Skeletal muscle cell (primary cell): ENCODE results near the gene ITPR2.
A peak's percentile ranks its signal among the peaks of the same experiment; 100 is the strongest.

Experiments
- DNase-seq: peaks from one replicate; pipeline ENCODE4 v3.0.0-alpha.2; 2010; ENCODE audit warnings: low read depth
- H3K4me3 ChIP-seq: 2 replicates; pipeline ENCODE4 v1.5.1; 2011; ENCODE audit warnings: low read depth, mild to moderate bottlenecking, control low read depth, low read length, moderate library complexity

Gene ITPR2

DNA sequence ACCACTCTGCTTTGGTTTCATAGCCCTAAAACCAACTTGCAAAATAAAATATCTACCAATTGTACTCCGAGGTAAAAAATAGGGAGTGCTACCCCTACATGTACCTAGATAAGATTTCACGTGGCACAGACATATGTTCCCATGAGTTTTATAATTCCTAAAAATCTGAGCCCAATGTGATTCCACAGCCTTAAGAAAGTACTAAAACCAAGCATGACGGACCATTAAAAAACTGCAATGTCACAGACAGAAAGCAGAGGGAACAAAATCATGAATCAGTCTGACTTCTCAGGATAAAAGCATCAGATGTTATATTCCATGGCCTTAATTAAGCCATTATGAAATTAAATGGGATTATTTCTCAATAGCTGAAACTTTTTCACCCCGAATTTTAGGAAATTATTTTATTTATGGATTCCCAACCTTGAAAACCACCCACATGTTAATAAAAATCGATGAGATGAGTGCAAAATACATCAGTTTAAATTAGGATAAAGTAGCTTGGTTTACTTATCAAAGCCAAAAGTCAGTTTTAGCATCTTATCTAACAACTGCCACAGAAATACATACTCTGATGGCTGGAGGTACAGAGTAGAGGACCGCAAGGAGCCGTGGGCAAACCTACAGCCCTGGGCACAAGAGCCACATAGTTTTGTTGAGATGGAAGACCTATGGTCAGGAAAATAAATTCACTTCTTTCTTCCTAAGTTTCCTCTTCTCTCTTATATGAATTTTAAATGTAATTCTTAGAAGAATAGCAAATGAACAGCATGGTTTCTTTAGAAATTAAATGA lies 4.5 kb downstream of the ITPR2 start:
- no peak overlapping the region for H3K4me3 ChIP-seq
- no peak for DNase-seq

GRCh38 chr12:26826437-26826836 lies 6.6 kb downstream of the ITPR2 start:
- DNase-seq: no peak
- no peak overlapping the region for H3K4me3 ChIP-seq

- DNase-seq: no peak
- no peak overlapping the region for H3K4me3 ChIP-seq
Measured at GRCh38 chr12:26825459-26826016, 7.5 kb downstream of the ITPR2 start.

- DNase-seq: no peak
- H3K4me3 ChIP-seq: no peak overlapping the region
Measured at GRCh38 chr12:26823390-26823789, 9.6 kb downstream of the ITPR2 start.

- H3K4me3 ChIP-seq: no peak overlapping the region
- DNase-seq: no peak
Measured at GRCh38 chr12:26822026-26822425, 11.0 kb downstream of the ITPR2 start.

DNA sequence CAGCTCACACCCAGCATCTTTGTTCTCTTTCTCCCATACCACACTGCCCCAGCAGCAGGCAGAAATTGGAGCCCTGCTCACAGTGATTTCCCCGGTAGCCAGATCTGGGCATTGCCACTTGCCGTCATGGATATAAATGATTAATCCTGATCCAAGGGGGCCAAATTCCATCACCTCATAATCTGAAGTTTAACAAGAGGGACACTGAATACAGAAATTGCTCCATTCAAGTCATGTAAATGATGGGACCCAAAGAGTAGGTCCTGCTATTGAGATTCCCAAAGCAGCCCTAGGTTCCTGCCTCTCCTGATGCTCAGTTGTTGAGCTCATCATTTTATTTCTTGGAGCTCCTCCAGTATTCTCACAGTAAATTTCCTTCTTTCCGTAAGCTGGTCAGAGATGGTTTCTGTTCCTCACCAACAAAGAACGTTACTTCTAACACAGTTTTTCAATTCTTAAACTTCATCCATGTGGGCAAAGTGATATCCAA lies 11.7 kb downstream of the ITPR2 start:
- DNase-seq: no peak
- no peak overlapping the region for H3K4me3 ChIP-seq

- H3K4me3 ChIP-seq: no peak overlapping the region
- no peak for DNase-seq
Measured at GRCh38 chr12:26818636-26819035, 14.4 kb downstream of the ITPR2 start.

DNA sequence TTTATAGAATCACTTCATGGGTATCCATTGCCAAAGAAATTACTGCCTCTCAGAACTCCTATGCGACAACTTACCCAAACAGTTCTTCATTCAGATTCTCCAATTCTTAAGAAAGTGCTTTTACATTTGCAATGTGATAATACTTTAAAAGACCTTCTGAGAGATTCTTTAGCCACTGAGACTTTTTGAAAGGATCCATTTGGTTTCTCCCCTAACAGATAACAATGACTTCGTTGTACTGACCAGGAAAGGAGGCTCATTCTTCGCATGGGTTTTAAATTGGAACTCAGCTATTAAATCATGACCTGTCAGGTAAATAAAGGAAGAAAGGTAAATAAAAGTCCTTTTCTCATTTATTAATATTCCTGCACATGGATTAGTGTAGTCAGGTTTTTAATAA lies 14.8 kb downstream of the ITPR2 start:
- H3K4me3 ChIP-seq: no peak overlapping the region
- no peak for DNase-seq

DNA sequence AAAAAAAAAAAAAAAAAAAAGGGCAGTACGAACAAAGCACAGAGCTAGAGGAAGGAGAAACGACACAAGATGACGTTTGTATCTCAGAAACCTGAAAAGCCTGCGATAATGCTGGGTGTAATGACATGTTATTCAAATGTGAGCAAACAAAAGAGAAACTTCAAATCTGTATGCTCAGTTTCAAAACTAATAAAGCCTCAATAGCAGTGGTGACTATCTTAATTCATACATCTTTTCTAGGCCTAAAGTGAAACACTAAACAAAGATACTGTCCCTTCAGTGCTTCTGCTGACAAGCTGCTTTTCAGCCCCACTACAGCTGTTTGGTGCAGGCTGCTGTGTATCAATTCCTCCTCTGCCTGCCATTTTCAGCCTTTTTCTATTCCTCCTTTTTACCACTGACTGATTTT lies 15.8 kb downstream of the ITPR2 start:
- DNase-seq: no peak
- no peak overlapping the region for H3K4me3 ChIP-seq

- DNase-seq: no peak
- no peak overlapping the region for H3K4me3 ChIP-seq
Measured at GRCh38 chr12:26813812-26814211, 19.2 kb downstream of the ITPR2 start.

GRCh38 chr12:26810330-26810729 lies 22.7 kb downstream of the ITPR2 start:
- no peak overlapping the region for H3K4me3 ChIP-seq
- DNase-seq: peak; percentile 69

- no peak overlapping the region for H3K4me3 ChIP-seq
- no peak for DNase-seq
Measured at GRCh38 chr12:26809611-26810285, 23.2 kb downstream of the ITPR2 start.

GRCh38 chr12:26808766-26809476 lies 24.1 kb downstream of the ITPR2 start:
- no peak overlapping the region for H3K4me3 ChIP-seq
- no peak for DNase-seq

DNA sequence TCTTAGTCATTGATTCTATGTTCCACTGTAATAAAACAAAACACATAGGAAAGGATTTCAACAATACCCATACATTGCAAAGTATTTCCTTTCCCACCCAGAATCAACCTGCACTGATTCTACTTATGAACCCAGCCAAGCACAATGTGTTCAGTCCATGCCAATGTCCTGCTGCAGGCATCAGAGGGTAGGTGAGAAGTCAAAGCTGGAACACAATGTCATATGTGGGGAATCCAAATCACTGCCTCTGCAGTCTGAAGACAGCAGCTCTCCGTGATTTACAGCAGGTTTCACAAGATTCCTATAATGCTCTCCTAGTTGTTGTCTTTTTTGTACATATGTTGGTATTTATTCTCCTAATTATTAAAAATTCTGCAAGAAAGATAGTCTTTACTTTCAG lies 25.7 kb downstream of the ITPR2 start:
- H3K4me3 ChIP-seq: no peak overlapping the region
- DNase-seq: no peak

- no peak overlapping the region for H3K4me3 ChIP-seq
- DNase-seq: no peak
Measured at GRCh38 chr12:26806556-26806955, 26.4 kb downstream of the ITPR2 start.

GRCh38 chr12:26805401-26805971 lies 27.5 kb downstream of the ITPR2 start:
- no peak overlapping the region for H3K4me3 ChIP-seq
- no peak for DNase-seq

DNA sequence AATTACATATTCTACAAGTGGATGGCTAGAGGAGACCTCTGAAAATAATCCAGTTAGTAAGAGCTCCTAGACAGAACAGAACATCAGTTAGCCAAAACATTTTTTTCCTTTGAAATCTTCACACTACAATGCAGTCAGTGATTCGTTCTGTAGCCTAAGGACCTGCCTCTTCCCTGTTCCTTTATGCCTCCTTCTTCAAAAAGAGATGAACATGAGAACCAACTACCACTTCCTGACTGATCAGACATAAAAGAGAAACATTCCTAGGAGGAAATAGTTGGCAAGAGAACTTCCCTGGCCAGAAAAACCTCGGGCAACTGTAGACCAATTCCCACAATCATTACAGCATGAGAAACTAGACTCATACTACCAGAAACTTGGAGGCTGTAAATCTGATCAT lies 29.4 kb downstream of the ITPR2 start:
- DNase-seq: no peak
- H3K4me3 ChIP-seq: no peak overlapping the region

- DNase-seq: no peak
- H3K4me3 ChIP-seq: no peak overlapping the region
Measured at GRCh38 chr12:26801486-26801885, 31.5 kb downstream of the ITPR2 start.

GRCh38 chr12:26800858-26801257 lies 32.1 kb downstream of the ITPR2 start:
- H3K4me3 ChIP-seq: no peak overlapping the region
- no peak for DNase-seq

DNA sequence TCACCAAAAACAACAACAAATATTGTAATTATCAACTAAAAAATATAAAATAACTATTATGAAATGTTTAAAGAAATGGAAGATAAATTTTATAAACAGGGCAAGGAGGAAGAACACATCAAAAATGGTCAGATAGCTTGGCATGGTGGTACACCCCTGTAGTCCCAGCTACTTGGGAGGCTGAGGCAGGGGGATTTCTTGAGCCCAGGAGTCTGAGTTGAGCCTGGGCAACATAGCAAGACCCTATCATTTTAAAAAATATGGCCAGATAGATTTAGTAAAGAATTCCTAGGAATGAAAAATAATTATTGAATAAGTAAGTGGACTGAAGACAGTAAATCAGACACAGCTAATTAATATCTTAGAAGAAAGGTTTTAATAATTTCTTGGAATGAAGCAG lies 32.6 kb downstream of the ITPR2 start:
- no peak overlapping the region for H3K4me3 ChIP-seq
- no peak for DNase-seq
